ENCODE results near the gene XPC.

XPC gene

DNA sequence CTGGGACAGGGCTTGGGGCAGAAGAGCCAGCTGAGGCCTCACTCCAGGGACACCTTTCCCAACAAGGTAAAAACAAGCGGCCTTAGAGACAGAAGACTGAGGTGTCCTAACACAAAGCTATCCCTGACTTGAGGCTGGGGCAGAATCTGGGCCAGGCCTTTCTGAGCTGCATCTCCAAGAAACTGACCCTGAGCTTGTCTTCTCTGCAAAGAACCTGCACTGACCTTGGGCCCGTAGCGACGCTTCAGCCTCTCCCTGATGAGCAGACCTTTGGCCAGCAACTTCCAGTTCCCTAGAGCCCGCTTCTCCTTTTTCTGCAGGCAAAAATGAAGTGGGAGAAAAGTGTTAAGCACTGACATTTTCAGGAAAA lies 31.4 kb downstream of the XPC start:
- DNase-seq (ENCODE audit: low read depth) = no peak
- H3K4me3 ChIP-seq (ENCODE audit: low read depth, low read length) = no peak overlapping the region
- TF ChIP-seq CTCF (IDR thresholded peaks at IDR 0.05; ENCODE audit: insufficient read depth, low read depth, low read length, missing control alignments) = no peak

DNA sequence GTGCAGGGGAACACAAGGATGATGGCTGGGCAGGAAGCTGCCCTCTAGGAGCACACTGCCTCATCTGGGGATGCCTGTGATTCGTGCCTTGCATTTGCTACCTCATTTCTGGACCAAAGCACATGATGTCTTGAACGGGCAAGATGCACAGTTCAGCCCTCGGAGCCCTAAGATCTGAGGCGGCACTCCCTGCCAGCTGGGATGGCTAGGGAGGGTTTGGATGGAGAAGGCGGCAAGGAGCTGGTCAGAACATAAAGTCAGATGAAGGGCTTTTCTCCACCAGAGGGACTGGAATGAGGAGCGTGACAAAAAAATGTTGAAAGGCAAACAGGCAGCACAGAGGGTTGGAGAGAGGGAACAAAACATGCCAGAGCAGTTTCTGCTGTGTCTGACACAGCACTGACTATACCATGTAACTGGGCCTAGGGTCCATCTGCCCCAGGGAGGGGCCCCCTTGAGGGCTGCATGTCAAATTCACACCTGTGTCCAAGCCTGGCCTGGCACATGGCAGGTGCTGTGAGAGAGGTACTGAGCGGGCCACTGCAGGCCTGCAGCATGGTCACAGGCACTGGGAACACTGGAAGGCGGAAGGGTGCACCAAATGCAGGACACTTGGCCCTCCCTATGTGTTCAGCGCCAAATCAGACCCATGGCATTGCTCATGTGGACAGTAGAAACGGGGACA lies 31.9 kb downstream of the XPC start:
- H3K4me3 ChIP-seq (ENCODE audit: low read depth, low read length) = no peak overlapping the region
- no peak for DNase-seq (ENCODE audit: low read depth)
- TF ChIP-seq CTCF (IDR thresholded peaks at IDR 0.05; ENCODE audit: insufficient read depth, low read depth, low read length, missing control alignments) = no peak

- no peak overlapping the region for H3K4me3 ChIP-seq (ENCODE audit: low read depth, low read length)
- no peak for DNase-seq (ENCODE audit: low read depth)
- no peak for TF ChIP-seq CTCF (IDR thresholded peaks at IDR 0.05; ENCODE audit: insufficient read depth, low read depth, low read length, missing control alignments)
Measured at GRCh38 chr3:14145670-14146380, 32.6 kb downstream of the XPC start.

DNA sequence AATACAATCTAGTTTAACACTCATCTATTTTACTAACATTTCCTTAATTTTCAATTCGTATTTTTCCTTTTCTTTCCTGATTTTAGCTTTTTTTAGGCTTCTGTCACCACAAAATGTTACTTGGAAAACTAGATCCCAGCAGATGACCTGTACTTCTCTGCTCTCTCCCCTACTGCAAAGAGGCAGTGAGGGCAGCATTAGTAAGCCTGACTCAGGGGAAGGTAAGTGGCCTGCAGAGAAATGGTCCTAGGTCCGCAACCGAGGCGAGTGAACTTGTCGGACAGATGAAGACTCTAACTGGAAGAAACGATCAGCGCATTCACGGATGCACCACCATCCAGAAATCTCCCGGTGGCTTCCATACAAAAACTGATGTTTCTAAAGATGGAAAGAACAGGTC lies 33.2 kb downstream of the XPC start:
- no peak for TF ChIP-seq CTCF (IDR thresholded peaks at IDR 0.05; ENCODE audit: insufficient read depth, low read depth, low read length, missing control alignments)
- H3K4me3 ChIP-seq (ENCODE audit: low read depth, low read length) = no peak overlapping the region
- no peak for DNase-seq (ENCODE audit: low read depth)

- TF ChIP-seq CTCF (IDR thresholded peaks at IDR 0.05; ENCODE audit: insufficient read depth, low read depth, low read length, missing control alignments) = no peak
- peak; percentile 91 for DNase-seq (ENCODE audit: low read depth)
Measured at GRCh38 chr3:14144423-14145075, 33.9 kb downstream of the XPC start.

DNA sequence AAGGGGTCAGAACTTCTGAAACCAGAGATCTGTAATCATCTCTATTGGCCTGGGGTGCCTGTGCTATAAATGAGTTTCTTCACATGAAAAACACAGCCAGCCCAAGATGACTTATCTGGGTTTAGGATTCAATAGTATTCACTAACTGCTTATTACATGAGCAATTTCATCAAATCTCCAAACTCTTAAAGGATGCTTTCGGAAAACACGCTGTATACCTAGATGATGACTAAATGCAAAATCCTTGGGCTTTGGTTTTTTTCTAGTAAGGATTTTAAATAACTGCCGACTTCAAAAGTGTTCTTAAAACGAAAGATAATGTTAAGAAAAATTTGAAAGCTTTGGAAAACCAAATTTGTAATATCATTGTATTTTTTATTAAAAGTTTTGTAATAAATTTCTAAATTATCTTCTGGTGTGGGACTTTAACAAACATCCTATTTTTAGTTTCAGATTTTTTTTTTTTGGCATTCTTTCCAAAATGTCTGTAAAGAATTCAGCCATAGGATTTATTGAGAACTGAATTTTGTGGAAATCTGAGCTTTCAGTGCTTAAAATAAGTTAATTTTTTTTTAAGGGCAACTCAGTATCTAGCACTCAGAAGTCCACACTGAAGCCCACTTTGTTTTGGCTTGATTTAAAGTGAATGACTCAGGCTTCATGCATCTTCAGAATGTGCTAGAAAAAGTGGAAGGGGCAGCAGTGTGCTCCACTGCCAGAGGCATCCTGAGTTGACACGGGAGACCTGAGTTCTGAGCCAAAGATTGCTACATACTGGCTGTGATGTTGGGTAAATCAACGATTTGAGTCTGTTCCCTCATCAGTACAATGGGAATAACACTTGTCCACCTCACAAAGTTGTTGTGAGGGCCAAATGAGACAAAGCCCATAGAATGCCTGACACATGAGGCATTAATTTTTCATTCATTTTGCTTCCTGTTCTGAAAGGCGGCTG lies 34.9 kb downstream of the XPC start:
- no peak overlapping the region for H3K4me3 ChIP-seq (ENCODE audit: low read depth, low read length)
- TF ChIP-seq CTCF (IDR thresholded peaks at IDR 0.05; ENCODE audit: insufficient read depth, low read depth, low read length, missing control alignments) = no peak
- DNase-seq (ENCODE audit: low read depth) = no peak

More at GRCh38 chr3:14144423-14145075, 33.9 kb downstream of the XPC start:
- no peak overlapping the region; the same call in 1 of the 2 replicates for H3K4me3 ChIP-seq (ENCODE audit: low read depth, low read length)
